HepG2 (cell line): ENCODE measurements around the gene ZBTB46. TPM values are rescaled to one million over a fixed set of nuclear protein-coding genes. Genes with fewer than 3 reads are reported as not detected.

Experiments used
- ELF3 ChIP-seq: IDR thresholded peaks from 2 replicates; pipeline ENCODE4 v1.6.1; 2016; ENCODE audit warnings: missing genetic modification reagents, missing compliant biosample characterization
- MBNL3 ChIP-seq: fragments of 250-450 bp; sonication (Bioruptor Pico); conservative IDR thresholded peaks from 2 replicates; pipeline ENCODE4 v1.8.0; 2022; ENCODE audit warnings: mild to moderate bottlenecking, inconsistent platforms
- REPIN1 ChIP-seq: sonication (generic); formaldehyde crosslinking; IDR thresholded peaks from 2 replicates; pipeline ENCODE4 v1.8.0; 2022; ENCODE audit warnings: missing genetic modification reagents, low read depth, mild to moderate bottlenecking, borderline replicate concordance
- SIN3A ChIP-seq: IDR thresholded peaks from 2 replicates; pipeline ENCODE4 v1.6.1; 2011; ENCODE audit warnings: low read depth, mild to moderate bottlenecking, control low read depth, low read length, borderline replicate concordance
- SRSF1 ChIP-seq: fragments of 200-400 bp; formaldehyde crosslinking; optimal IDR thresholded peaks from 2 replicates; pipeline ENCODE3; 2017; ENCODE audit warnings: mild to moderate bottlenecking, low read depth, low read length, moderate library complexity
- ZBTB33 ChIP-seq: sonication (generic); formaldehyde crosslinking; IDR thresholded peaks from 2 replicates; pipeline ENCODE4 v1.4.0; 2020; ENCODE audit warnings: missing genetic modification reagents
- ZNF605 ChIP-seq: sonication (generic); formaldehyde crosslinking; IDR thresholded peaks from 2 replicates; pipeline ENCODE4 v1.8.0; 2022; ENCODE audit warnings: mild to moderate bottlenecking, missing genetic modification reagents
- ZNF784 ChIP-seq: sonication (generic); formaldehyde crosslinking; IDR thresholded peaks from 2 replicates; pipeline ENCODE4 v1.5.1; 2020; ENCODE audit warnings: missing genetic modification reagents, mild to moderate bottlenecking, borderline replicate concordance
- polyA plus RNA-seq, 8 experiments: library from polyadenylated mRNA; depleted of rRNA in 3 of 8; stranded (reverse) in 7 of 8; unstranded in 1 of 8; fragments of >200 nt; fragmentation: Illumina TruSeq in 4 of 8; extraction: Trizol in 4 of 8; gene quantifications; 2 replicates each; pipeline versions ENCODE4 v1.2.1 to v1.2.3, GENCODE V29; 2011 to 2016; ENCODE audit warnings: low read depth in 4 of 8, missing spikeins in 1 of 8, mixed read lengths in 1 of 8; ENCODE audit not compliant: insufficient read depth in 1 of 8
- total RNA-seq, 5 experiments: library from RNA; depleted of rRNA; stranded (reverse); fragments of >200 nt; fragmentation: Illumina TruSeq; extraction: Trizol; gene quantifications; 2 replicates each; pipeline ENCODE4 v1.2.3, GENCODE V29; 2016; ENCODE audit warnings: low read depth in 1 of 5
- TF ChIP-seq, protein P1 (sequence below): sonication (generic); formaldehyde crosslinking; IDR thresholded peaks from 2 replicates; pipeline ENCODE4 v1.5.0; 2020; ENCODE audit warnings: mild to moderate bottlenecking, missing genetic modification reagents
- TF ChIP-seq, protein P2 (sequence below): sonication (generic); formaldehyde crosslinking; conservative IDR thresholded peaks from 2 replicates; pipeline ENCODE4 v1.4.0; 2020; ENCODE audit warnings: missing genetic modification reagents
- TF ChIP-seq, protein P3 (sequence below): sonication (generic); formaldehyde crosslinking; IDR thresholded peaks from one replicate; pipeline ENCODE4 v1.5.1; 2020; ENCODE audit warnings: mild to moderate bottlenecking, missing genetic modification reagents; ENCODE audit errors: not compliant biosample characterization

ZBTB46 gene
- total and polyA plus RNA-seq, 2 of the 13 experiments (the other 11 are each of a cell fraction or from before 2014, with no cell fraction given) = 1.6 to 13.5 TPM

- TF ChIP-seq, protein P1, sequence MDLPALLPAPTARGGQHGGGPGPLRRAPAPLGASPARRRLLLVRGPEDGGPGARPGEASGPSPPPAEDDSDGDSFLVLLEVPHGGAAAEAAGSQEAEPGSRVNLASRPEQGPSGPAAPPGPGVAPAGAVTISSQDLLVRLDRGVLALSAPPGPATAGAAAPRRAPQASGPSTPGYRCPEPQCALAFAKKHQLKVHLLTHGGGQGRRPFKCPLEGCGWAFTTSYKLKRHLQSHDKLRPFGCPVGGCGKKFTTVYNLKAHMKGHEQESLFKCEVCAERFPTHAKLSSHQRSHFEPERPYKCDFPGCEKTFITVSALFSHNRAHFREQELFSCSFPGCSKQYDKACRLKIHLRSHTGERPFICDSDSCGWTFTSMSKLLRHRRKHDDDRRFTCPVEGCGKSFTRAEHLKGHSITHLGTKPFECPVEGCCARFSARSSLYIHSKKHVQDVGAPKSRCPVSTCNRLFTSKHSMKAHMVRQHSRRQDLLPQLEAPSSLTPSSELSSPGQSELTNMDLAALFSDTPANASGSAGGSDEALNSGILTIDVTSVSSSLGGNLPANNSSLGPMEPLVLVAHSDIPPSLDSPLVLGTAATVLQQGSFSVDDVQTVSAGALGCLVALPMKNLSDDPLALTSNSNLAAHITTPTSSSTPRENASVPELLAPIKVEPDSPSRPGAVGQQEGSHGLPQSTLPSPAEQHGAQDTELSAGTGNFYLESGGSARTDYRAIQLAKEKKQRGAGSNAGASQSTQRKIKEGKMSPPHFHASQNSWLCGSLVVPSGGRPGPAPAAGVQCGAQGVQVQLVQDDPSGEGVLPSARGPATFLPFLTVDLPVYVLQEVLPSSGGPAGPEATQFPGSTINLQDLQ (CRISPR knock-in tag) = no peak
- TF ChIP-seq REPIN1 (no peak), MBNL3 (CRISPR knock-in tag) (no peak), ZNF605 (CRISPR knock-in tag) (peak; percentile 1; the same call in 1 of the 2 replicates), SRSF1 (no peak), ZBTB33 (CRISPR knock-in tag) (no peak), SIN3A (0 out of 2 replicates have a peak, but pooled peaks have one; percentile 13), ZNF784 (CRISPR knock-in tag) (no peak), ELF3 (CRISPR knock-in tag) (no peak)
- TF ChIP-seq, protein P2, sequence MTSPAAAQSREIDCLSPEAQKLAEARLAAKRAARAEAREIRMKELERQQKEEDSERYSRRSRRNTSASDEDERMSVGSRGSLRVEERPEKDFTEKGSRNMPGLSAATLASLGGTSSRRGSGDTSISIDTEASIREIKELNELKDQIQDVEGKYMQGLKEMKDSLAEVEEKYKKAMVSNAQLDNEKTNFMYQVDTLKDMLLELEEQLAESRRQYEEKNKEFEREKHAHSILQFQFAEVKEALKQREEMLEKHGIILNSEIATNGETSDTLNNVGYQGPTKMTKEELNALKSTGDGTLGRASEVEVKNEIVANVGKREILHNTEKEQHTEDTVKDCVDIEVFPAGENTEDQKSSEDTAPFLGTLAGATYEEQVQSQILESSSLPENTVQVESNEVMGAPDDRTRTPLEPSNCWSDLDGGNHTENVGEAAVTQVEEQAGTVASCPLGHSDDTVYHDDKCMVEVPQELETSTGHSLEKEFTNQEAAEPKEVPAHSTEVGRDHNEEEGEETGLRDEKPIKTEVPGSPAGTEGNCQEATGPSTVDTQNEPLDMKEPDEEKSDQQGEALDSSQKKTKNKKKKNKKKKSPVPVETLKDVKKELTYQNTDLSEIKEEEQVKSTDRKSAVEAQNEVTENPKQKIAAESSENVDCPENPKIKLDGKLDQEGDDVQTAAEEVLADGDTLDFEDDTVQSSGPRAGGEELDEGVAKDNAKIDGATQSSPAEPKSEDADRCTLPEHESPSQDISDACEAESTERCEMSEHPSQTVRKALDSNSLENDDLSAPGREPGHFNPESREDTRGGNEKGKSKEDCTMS (CRISPR knock-in tag) = no peak
- TF ChIP-seq, protein P3, sequence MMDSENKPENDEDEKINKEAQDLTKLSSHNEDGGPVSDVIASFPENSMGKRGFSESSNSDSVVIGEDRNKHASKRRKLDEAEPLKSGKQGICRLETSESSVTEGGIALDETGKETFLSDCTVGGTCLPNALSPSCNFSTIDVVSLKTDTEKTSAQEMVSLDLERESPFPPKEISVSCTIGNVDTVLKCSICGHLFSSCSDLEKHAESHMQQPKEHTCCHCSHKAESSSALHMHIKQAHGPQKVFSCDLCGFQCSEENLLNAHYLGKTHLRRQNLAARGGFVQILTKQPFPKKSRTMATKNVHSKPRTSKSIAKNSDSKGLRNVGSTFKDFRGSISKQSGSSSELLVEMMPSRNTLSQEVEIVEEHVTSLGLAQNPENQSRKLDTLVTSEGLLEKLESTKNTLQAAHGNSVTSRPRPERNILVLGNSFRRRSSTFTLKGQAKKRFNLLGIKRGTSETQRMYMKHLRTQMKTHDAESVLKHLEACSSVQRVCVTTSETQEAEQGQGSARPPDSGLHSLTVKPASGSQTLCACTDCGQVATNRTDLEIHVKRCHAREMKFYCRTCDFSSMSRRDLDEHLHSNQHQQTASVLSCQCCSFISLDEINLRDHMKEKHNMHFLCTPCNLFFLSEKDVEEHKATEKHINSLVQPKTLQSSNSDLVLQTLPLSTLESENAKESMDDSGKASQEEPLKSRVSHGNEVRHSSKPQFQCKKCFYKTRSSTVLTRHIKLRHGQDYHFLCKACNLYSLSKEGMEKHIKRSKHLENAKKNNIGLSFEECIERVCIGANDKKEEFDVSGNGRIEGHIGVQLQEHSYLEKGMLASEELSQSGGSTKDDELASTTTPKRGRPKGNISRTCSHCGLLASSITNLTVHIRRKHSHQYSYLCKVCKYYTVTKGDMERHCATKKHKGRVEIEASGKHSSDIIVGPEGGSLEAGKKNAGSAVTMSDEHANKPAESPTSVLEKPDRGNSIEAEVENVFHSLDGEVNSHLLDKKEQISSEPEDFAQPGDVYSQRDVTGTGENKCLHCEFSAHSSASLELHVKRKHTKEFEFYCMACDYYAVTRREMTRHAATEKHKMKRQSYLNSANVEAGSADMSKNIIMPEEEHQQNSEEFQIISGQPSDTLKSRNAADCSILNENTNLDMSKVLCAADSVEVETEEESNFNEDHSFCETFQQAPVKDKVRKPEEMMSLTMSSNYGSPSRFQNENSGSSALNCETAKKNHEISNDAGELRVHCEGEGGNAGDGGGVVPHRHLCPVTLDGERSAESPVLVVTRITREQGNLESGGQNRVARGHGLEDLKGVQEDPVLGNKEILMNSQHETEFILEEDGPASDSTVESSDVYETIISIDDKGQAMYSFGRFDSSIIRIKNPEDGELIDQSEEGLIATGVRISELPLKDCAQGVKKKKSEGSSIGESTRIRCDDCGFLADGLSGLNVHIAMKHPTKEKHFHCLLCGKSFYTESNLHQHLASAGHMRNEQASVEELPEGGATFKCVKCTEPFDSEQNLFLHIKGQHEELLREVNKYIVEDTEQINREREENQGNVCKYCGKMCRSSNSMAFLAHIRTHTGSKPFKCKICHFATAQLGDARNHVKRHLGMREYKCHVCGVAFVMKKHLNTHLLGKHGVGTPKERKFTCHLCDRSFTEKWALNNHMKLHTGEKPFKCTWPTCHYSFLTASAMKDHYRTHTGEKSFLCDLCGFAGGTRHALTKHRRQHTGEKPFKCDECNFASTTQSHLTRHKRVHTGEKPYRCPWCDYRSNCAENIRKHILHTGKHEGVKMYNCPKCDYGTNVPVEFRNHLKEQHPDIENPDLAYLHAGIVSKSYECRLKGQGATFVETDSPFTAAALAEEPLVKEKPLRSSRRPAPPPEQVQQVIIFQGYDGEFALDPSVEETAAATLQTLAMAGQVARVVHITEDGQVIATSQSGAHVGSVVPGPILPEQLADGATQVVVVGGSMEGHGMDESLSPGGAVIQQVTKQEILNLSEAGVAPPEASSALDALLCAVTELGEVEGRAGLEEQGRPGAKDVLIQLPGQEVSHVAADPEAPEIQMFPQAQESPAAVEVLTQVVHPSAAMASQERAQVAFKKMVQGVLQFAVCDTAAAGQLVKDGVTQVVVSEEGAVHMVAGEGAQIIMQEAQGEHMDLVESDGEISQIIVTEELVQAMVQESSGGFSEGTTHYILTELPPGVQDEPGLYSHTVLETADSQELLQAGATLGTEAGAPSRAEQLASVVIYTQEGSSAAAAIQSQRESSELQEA (CRISPR knock-in tag) = no peak
These were observed 26.8 kb upstream of the ZBTB46 start (continued) for GRCh38 chr20:63857764-63858392.
